Upper lobe of left lung (tissue), 4 donors: ENCODE measurements around the gene VEPH1.

Experiments
- CTCF ChIP-seq, 6 experiments: fragments of 450-650 bp in 4 of 6; fragments of 200-600 bp in 2 of 6; sonication (generic) in 2 of 6; IDR thresholded peaks; one replicate each; pipeline ENCODE4 v1.5.1; 2016 to 2019; ENCODE audit warnings: antibody characterized with exemption in 6 of 6
- POLR2A ChIP-seq, 4 donors: fragments of 450-650 bp; IDR thresholded peaks; one replicate each; pipeline ENCODE4 v1.5.1; 2016 to 2017; ENCODE audit warnings: antibody characterized with exemption in 4 of 4, mild to moderate bottlenecking in 2 of 4

- TF ChIP-seq CTCF (IDR thresholded peaks at IDR 0.05) (no peak), POLR2A (IDR thresholded peaks at IDR 0.05) (no peak)
Measured at GRCh38 chr3:157472648-157473047, 30.6 kb downstream of the VEPH1 start.
